H4 (cell line): ENCODE data around the gene TRUB1. TPM values are rescaled to one million over a fixed set of nuclear protein-coding genes. Genes with fewer than 3 reads are reported as not detected.

Experiments used
- total RNA-seq: library from RNA; depleted of rRNA; stranded (reverse); fragments of >200 nt; shearing (Covaris generic); gene quantifications from 2 replicates; pipeline ENCODE4 v1.2.3, GENCODE V29; 2014; rRNA removed

The TRUB1 gene
- total RNA-seq, 1 experiment from 2014 or later, result 36.2 TPM

Other genes with a start within 250 kb of the TRUB1 start
- 10.8 and 14.0 TPM in 2 replicates for gene FHIP2A, start 116.4 kb upstream of the TRUB1 start, total RNA-seq
- 4.9 and 5.8 TPM in 2 replicates for gene ATRNL1, start 155.2 kb downstream of the TRUB1 start, total RNA-seq